HG03469 (cell line): ENCODE results near the gene SIDT1.

Source experiments
- ATAC-seq: cut with Tn5 transposase; IDR thresholded peaks from one replicate; pipeline ENCODE4 v1.9.1; 2021; ENCODE audit warnings: mild to moderate bottlenecking, moderate library complexity, moderate number of reproducible peaks; ENCODE audit not compliant: unreplicated experiment

Gene SIDT1

GRCh38 chr3:113590983-113591382 lies 58.6 kb downstream of the SIDT1 start:
- no peak for ATAC-seq

GRCh38 chr3:113594066-113594465 lies 61.7 kb downstream of the SIDT1 start:
- no peak for ATAC-seq

GRCh38 chr3:113597596-113598354 lies 65.4 kb downstream of the SIDT1 start:
- no peak for ATAC-seq

- no peak for ATAC-seq
Observed at GRCh38 chr3:113600418-113601182, 68.2 kb downstream of the SIDT1 start.

GRCh38 chr3:113601240-113601639 lies 68.9 kb downstream of the SIDT1 start:
- no peak for ATAC-seq

GRCh38 chr3:113602256-113602655 lies 69.9 kb downstream of the SIDT1 start:
- ATAC-seq, result no peak

GRCh38 chr3:113602836-113603235 lies 70.5 kb downstream of the SIDT1 start:
- no peak for ATAC-seq

- ATAC-seq, result peak; percentile 99
Observed at GRCh38 chr3:113606539-113607218, 74.3 kb downstream of the SIDT1 start.

GRCh38 chr3:113607219-113607596 lies 74.9 kb downstream of the SIDT1 start:
- ATAC-seq, result no peak

GRCh38 chr3:113614402-113614801 lies 82.0 kb downstream of the SIDT1 start:
- no peak for ATAC-seq

- no peak for ATAC-seq
Observed at GRCh38 chr3:113615976-113616375, 83.6 kb downstream of the SIDT1 start.

GRCh38 chr3:113617726-113618125 lies 85.4 kb downstream of the SIDT1 start:
- no peak for ATAC-seq

GRCh38 chr3:113620091-113620490 lies 87.7 kb downstream of the SIDT1 start:
- ATAC-seq, result no peak

- ATAC-seq, result no peak
Observed at GRCh38 chr3:113623324-113623723, 91.0 kb downstream of the SIDT1 start.

GRCh38 chr3:113623811-113624210 lies 91.5 kb downstream of the SIDT1 start:
- no peak for ATAC-seq

- ATAC-seq, result no peak
Observed at GRCh38 chr3:113625834-113626233, 93.5 kb downstream of the SIDT1 start.

- no peak for ATAC-seq
Observed at GRCh38 chr3:113626503-113627371, 94.4 kb downstream of the SIDT1 start.

- no peak for ATAC-seq
Observed at GRCh38 chr3:113628316-113628715, 96.0 kb downstream of the SIDT1 start.

GRCh38 chr3:113628788-113629187 lies 96.4 kb downstream of the SIDT1 start:
- no peak for ATAC-seq

- ATAC-seq, result no peak
Observed at GRCh38 chr3:113629584-113630421, 97.4 kb downstream of the SIDT1 start.
